ENCODE data around the gene IFNLR1.

Gene IFNLR1

GRCh38 chr1:24203404-24203803, 16.3 kb upstream of the IFNLR1 start:
- Histone ChIP-seq H3K36me3 (ENCODE audit: control insufficient read depth, insufficient read depth, low read length) (no peaks in the 10 kb centered on the region), H3K27me3 (ENCODE audit: control insufficient read depth, insufficient read depth, low read length) (no peaks in the 10 kb centered on the region), H3K4me1 (ENCODE audit: control insufficient read depth, insufficient read depth, low read length) (peaks cover 38% of the 10 kb centered on the region), H3K4me3 (ENCODE audit: low read length) (no peak overlapping the region), H3K9ac (ENCODE audit: low read length) (no peak overlapping the region), H3K9me3 (ENCODE audit: control insufficient read depth, low read length) (no peaks in the 10 kb centered on the region)

- H3K36me3 ChIP-seq (ENCODE audit: control insufficient read depth, insufficient read depth, low read length) = no peaks in the 10 kb centered on the region
- H3K9ac ChIP-seq (ENCODE audit: low read length) = no peak overlapping the region
- no peaks in the 10 kb centered on the region for H3K27me3 ChIP-seq (ENCODE audit: control insufficient read depth, insufficient read depth, low read length)
- peaks cover 38% of the 10 kb centered on the region for H3K4me1 ChIP-seq (ENCODE audit: control insufficient read depth, insufficient read depth, low read length)
- H3K9me3 ChIP-seq (ENCODE audit: control insufficient read depth, low read length) = no peaks in the 10 kb centered on the region
- no peak overlapping the region for H3K4me3 ChIP-seq (ENCODE audit: low read length)
Observed at GRCh38 chr1:24202987-24203386, 15.9 kb upstream of the IFNLR1 start.

- Histone ChIP-seq H3K4me1 (ENCODE audit: control insufficient read depth, insufficient read depth, low read length) (peaks cover 38% of the 10 kb centered on the region), H3K9me3 (ENCODE audit: control insufficient read depth, low read length) (no peaks in the 10 kb centered on the region), H3K36me3 (ENCODE audit: control insufficient read depth, insufficient read depth, low read length) (no peaks in the 10 kb centered on the region), H3K27me3 (ENCODE audit: control insufficient read depth, insufficient read depth, low read length) (no peaks in the 10 kb centered on the region), H3K4me3 (ENCODE audit: low read length) (no peak overlapping the region), H3K9ac (ENCODE audit: low read length) (no peak overlapping the region)
Observed at GRCh38 chr1:24202556-24202955, 15.5 kb upstream of the IFNLR1 start.

- no peak overlapping the region for H3K4me3 ChIP-seq (ENCODE audit: low read length)
- H3K36me3 ChIP-seq (ENCODE audit: control insufficient read depth, insufficient read depth, low read length) = no peaks in the 10 kb centered on the region
- H3K9me3 ChIP-seq (ENCODE audit: control insufficient read depth, low read length) = no peaks in the 10 kb centered on the region
- no peaks in the 10 kb centered on the region for H3K27me3 ChIP-seq (ENCODE audit: control insufficient read depth, insufficient read depth, low read length)
- H3K4me1 ChIP-seq (ENCODE audit: control insufficient read depth, insufficient read depth, low read length) = peaks cover 38% of the 10 kb centered on the region
- H3K9ac ChIP-seq (ENCODE audit: low read length) = no peak overlapping the region
Observed at GRCh38 chr1:24201941-24202440, 14.9 kb upstream of the IFNLR1 start.

- Histone ChIP-seq H3K9ac (ENCODE audit: low read length) (no peak overlapping the region), H3K4me1 (ENCODE audit: control insufficient read depth, insufficient read depth, low read length) (peaks cover 22% of the 10 kb centered on the region), H3K9me3 (ENCODE audit: control insufficient read depth, low read length) (no peaks in the 10 kb centered on the region), H3K4me3 (ENCODE audit: low read length) (no peak overlapping the region), H3K27me3 (ENCODE audit: control insufficient read depth, insufficient read depth, low read length) (no peaks in the 10 kb centered on the region), H3K36me3 (ENCODE audit: control insufficient read depth, insufficient read depth, low read length) (no peaks in the 10 kb centered on the region)
Observed at GRCh38 chr1:24199291-24199900, 12.3 kb upstream of the IFNLR1 start.

GRCh38 chr1:24198766-24199165, 11.7 kb upstream of the IFNLR1 start:
- Histone ChIP-seq H3K9ac (ENCODE audit: low read length) (no peak overlapping the region), H3K9me3 (ENCODE audit: control insufficient read depth, low read length) (no peaks in the 10 kb centered on the region), H3K4me1 (ENCODE audit: control insufficient read depth, insufficient read depth, low read length) (peaks cover 19% of the 10 kb centered on the region), H3K4me3 (ENCODE audit: low read length) (no peak overlapping the region), H3K36me3 (ENCODE audit: control insufficient read depth, insufficient read depth, low read length) (no peaks in the 10 kb centered on the region), H3K27me3 (ENCODE audit: control insufficient read depth, insufficient read depth, low read length) (no peaks in the 10 kb centered on the region)

- H3K27me3 ChIP-seq (ENCODE audit: control insufficient read depth, insufficient read depth, low read length) = no peaks in the 10 kb centered on the region
- H3K9ac ChIP-seq (ENCODE audit: low read length) = no peak overlapping the region
- H3K4me1 ChIP-seq (ENCODE audit: control insufficient read depth, insufficient read depth, low read length) = peaks cover 14% of the 10 kb centered on the region
- no peaks in the 10 kb centered on the region for H3K9me3 ChIP-seq (ENCODE audit: control insufficient read depth, low read length)
- H3K4me3 ChIP-seq (ENCODE audit: low read length) = no peak overlapping the region
- no peaks in the 10 kb centered on the region for H3K36me3 ChIP-seq (ENCODE audit: control insufficient read depth, insufficient read depth, low read length)
Observed at GRCh38 chr1:24195874-24196273, 8.8 kb upstream of the IFNLR1 start.

GRCh38 chr1:24195136-24195535, 8.0 kb upstream of the IFNLR1 start:
- Histone ChIP-seq H3K4me3 (ENCODE audit: low read length) (no peak overlapping the region), H3K36me3 (ENCODE audit: control insufficient read depth, insufficient read depth, low read length) (no peaks in the 10 kb centered on the region), H3K27me3 (ENCODE audit: control insufficient read depth, insufficient read depth, low read length) (no peaks in the 10 kb centered on the region), H3K4me1 (ENCODE audit: control insufficient read depth, insufficient read depth, low read length) (peaks cover 18% of the 10 kb centered on the region), H3K9me3 (ENCODE audit: control insufficient read depth, low read length) (no peaks in the 10 kb centered on the region), H3K9ac (ENCODE audit: low read length) (no peak overlapping the region)

GRCh38 chr1:24193046-24193445, 6.0 kb upstream of the IFNLR1 start:
- Histone ChIP-seq H3K4me1 (ENCODE audit: control insufficient read depth, insufficient read depth, low read length) (peaks cover 29% of the 10 kb centered on the region), H3K9me3 (ENCODE audit: control insufficient read depth, low read length) (no peaks in the 10 kb centered on the region), H3K4me3 (ENCODE audit: low read length) (no peak overlapping the region), H3K9ac (ENCODE audit: low read length) (no peak overlapping the region), H3K36me3 (ENCODE audit: control insufficient read depth, insufficient read depth, low read length) (no peaks in the 10 kb centered on the region), H3K27me3 (ENCODE audit: control insufficient read depth, insufficient read depth, low read length) (no peaks in the 10 kb centered on the region)

GRCh38 chr1:24191860-24192259, 4.8 kb upstream of the IFNLR1 start:
- Histone ChIP-seq H3K9me3 (ENCODE audit: control insufficient read depth, low read length) (no peaks in the 10 kb centered on the region), H3K4me3 (ENCODE audit: low read length) (no peak overlapping the region), H3K4me1 (ENCODE audit: control insufficient read depth, insufficient read depth, low read length) (peaks cover 36% of the 10 kb centered on the region), H3K9ac (ENCODE audit: low read length) (no peak overlapping the region), H3K36me3 (ENCODE audit: control insufficient read depth, insufficient read depth, low read length) (no peaks in the 10 kb centered on the region), H3K27me3 (ENCODE audit: control insufficient read depth, insufficient read depth, low read length) (peaks cover 4% of the 10 kb centered on the region)

- H3K4me1 ChIP-seq (ENCODE audit: control insufficient read depth, insufficient read depth, low read length) = peaks cover 36% of the 10 kb centered on the region
- H3K27me3 ChIP-seq (ENCODE audit: control insufficient read depth, insufficient read depth, low read length) = peaks cover 4% of the 10 kb centered on the region
- H3K4me3 ChIP-seq (ENCODE audit: low read length) = no peak overlapping the region
- no peak overlapping the region for H3K9ac ChIP-seq (ENCODE audit: low read length)
- no peaks in the 10 kb centered on the region for H3K36me3 ChIP-seq (ENCODE audit: control insufficient read depth, insufficient read depth, low read length)
- no peaks in the 10 kb centered on the region for H3K9me3 ChIP-seq (ENCODE audit: control insufficient read depth, low read length)
Observed at GRCh38 chr1:24190983-24191461, 3.9 kb upstream of the IFNLR1 start.

GRCh38 chr1:24189528-24189927, 2.4 kb upstream of the IFNLR1 start:
- Histone ChIP-seq H3K9me3 (ENCODE audit: control insufficient read depth, low read length) (no peaks in the 10 kb centered on the region), H3K4me3 (ENCODE audit: low read length) (no peak overlapping the region), H3K9ac (ENCODE audit: low read length) (no peak overlapping the region), H3K4me1 (ENCODE audit: control insufficient read depth, insufficient read depth, low read length) (peaks cover 36% of the 10 kb centered on the region), H3K27me3 (ENCODE audit: control insufficient read depth, insufficient read depth, low read length) (peaks cover 4% of the 10 kb centered on the region), H3K36me3 (ENCODE audit: control insufficient read depth, insufficient read depth, low read length) (no peaks in the 10 kb centered on the region)

- Histone ChIP-seq H3K4me1 (ENCODE audit: control insufficient read depth, insufficient read depth, low read length) (peaks cover 30% of the 10 kb centered on the region), H3K9me3 (ENCODE audit: control insufficient read depth, low read length) (no peaks in the 10 kb centered on the region), H3K4me3 (ENCODE audit: low read length) (peak overlapping the region; percentile 65), H3K36me3 (ENCODE audit: control insufficient read depth, insufficient read depth, low read length) (no peaks in the 10 kb centered on the region), H3K9ac (ENCODE audit: low read length) (peak overlapping the region; percentile 83), H3K27me3 (ENCODE audit: control insufficient read depth, insufficient read depth, low read length) (peaks cover 4% of the 10 kb centered on the region)
Observed at GRCh38 chr1:24186711-24186992, 437 bp downstream of the IFNLR1 start.
